Measurements from ENCODE around the gene ADAMTS15. TPM values are rescaled to one million over a fixed set of nuclear protein-coding genes. Genes with fewer than 3 reads are reported as not detected.

ADAMTS15 gene, protein sequence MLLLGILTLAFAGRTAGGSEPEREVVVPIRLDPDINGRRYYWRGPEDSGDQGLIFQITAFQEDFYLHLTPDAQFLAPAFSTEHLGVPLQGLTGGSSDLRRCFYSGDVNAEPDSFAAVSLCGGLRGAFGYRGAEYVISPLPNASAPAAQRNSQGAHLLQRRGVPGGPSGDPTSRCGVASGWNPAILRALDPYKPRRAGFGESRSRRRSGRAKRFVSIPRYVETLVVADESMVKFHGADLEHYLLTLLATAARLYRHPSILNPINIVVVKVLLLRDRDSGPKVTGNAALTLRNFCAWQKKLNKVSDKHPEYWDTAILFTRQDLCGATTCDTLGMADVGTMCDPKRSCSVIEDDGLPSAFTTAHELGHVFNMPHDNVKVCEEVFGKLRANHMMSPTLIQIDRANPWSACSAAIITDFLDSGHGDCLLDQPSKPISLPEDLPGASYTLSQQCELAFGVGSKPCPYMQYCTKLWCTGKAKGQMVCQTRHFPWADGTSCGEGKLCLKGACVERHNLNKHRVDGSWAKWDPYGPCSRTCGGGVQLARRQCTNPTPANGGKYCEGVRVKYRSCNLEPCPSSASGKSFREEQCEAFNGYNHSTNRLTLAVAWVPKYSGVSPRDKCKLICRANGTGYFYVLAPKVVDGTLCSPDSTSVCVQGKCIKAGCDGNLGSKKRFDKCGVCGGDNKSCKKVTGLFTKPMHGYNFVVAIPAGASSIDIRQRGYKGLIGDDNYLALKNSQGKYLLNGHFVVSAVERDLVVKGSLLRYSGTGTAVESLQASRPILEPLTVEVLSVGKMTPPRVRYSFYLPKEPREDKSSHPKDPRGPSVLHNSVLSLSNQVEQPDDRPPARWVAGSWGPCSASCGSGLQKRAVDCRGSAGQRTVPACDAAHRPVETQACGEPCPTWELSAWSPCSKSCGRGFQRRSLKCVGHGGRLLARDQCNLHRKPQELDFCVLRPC
- total RNA-seq, result 22.9 and 66.9 TPM in 2 replicates

GRCh38 chr11:130448416-130449309 lies at the start of gene ADAMTS15:
TSS of gene ADAMTS15 (plus strand) at chr11:130448645. CDS start at chr11:130448974, 329 bp downstream.

DNA sequence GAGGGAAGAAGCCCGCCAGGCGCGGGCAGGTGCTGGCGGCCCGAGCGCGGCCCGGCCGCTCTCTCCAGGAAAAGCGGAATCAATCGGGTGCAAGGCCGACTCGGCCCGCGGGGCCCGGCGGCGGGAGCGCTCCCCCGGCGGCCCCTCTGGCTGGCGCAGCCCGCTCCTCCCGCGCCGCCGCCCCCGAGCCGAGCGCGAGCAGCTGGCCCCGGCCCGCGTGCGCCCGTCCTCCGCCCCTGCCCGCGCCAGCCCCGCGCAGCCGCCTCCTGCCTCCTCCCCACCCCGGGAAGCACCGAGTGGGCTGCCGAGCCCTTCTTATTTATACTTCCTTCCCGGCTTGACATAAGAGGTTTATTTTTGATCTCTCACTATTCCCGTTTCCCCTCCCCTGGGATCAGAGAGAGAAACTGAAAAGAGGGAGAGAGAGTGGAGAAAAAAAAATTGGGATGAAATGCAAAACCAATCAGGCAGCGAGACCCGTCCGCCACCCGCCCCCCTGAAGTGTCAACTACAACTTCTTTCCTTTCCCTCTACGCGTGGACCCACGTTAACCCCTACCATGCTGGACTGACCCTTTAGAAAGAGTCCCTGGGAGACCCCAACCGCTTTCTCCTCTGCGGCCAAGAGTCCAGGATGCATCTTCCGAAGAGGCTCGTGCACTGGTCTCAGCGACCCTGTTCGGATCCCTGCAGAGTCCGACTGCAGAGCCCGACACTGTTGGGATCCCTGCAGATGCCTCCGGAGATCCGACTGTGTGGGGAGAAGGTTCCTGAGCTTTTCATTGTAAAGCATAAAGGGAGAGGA lies 19.9 kb upstream of the ADAMTS15 start, which contains the start of gene ADAMTS8:
Gene ADAMTS8, minus strand, starts transcription at position 294 of the 804 bp plus-strand sequence. CDS start 323 bp downstream, outside the sequence.

Other genes with a start within 250 kb of the ADAMTS15 start
- 34.5 and 39.3 TPM in 2 replicates for gene ZBTB44, start 133.7 kb upstream of the ADAMTS15 start, total RNA-seq
- gene ADAMTS8, start 20.0 kb upstream of the ADAMTS15 start, total RNA-seq, result 5.3 and 7.7 TPM in 2 replicates

Measured in subcutaneous preadipocyte (primary cell).